ENCODE data around the gene CEACAM5.

DNA sequence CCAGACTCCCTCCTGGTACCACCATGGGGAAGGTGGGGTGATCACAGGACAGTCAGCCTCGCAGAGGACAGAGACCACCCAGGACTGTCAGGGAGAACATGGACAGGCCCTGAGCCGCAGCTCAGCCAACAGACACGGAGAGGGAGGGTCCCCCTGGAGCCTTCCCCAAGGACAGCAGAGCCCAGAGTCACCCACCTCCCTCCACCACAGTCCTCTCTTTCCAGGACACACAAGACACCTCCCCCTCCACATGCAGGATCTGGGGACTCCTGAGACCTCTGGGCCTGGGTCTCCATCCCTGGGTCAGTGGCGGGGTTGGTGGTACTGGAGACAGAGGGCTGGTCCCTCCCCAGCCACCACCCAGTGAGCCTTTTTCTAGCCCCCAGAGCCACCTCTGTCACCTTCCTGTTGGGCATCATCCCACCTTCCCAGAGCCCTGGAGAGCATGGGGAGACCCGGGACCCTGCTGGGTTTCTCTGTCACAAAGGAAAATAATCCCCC lies 505 bp upstream of the CEACAM5 start:
- no peak for TF ChIP-seq FOXA1 (IDR thresholded peaks at IDR 0.05)
- TF ChIP-seq, protein P1, sequence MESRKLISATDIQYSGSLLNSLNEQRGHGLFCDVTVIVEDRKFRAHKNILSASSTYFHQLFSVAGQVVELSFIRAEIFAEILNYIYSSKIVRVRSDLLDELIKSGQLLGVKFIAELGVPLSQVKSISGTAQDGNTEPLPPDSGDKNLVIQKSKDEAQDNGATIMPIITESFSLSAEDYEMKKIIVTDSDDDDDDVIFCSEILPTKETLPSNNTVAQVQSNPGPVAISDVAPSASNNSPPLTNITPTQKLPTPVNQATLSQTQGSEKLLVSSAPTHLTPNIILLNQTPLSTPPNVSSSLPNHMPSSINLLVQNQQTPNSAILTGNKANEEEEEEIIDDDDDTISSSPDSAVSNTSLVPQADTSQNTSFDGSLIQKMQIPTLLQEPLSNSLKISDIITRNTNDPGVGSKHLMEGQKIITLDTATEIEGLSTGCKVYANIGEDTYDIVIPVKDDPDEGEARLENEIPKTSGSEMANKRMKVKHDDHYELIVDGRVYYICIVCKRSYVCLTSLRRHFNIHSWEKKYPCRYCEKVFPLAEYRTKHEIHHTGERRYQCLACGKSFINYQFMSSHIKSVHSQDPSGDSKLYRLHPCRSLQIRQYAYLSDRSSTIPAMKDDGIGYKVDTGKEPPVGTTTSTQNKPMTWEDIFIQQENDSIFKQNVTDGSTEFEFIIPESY (IDR thresholded peaks at IDR 0.05), result no peak
- TF ChIP-seq, protein P2, sequence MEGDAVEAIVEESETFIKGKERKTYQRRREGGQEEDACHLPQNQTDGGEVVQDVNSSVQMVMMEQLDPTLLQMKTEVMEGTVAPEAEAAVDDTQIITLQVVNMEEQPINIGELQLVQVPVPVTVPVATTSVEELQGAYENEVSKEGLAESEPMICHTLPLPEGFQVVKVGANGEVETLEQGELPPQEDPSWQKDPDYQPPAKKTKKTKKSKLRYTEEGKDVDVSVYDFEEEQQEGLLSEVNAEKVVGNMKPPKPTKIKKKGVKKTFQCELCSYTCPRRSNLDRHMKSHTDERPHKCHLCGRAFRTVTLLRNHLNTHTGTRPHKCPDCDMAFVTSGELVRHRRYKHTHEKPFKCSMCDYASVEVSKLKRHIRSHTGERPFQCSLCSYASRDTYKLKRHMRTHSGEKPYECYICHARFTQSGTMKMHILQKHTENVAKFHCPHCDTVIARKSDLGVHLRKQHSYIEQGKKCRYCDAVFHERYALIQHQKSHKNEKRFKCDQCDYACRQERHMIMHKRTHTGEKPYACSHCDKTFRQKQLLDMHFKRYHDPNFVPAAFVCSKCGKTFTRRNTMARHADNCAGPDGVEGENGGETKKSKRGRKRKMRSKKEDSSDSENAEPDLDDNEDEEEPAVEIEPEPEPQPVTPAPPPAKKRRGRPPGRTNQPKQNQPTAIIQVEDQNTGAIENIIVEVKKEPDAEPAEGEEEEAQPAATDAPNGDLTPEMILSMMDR (IDR thresholded peaks at IDR 0.05; ENCODE audit: low read depth, low read length, missing input control), result no peak
- no peak for TF ChIP-seq GABPA (IDR thresholded peaks at IDR 0.05 in 1 of 2, conservative IDR thresholded peaks at IDR 0.05 in 1 of 2)
- TF ChIP-seq RAD21 (IDR thresholded peaks at IDR 0.05), result no peak
- no peak for TF ChIP-seq SP1 (IDR thresholded peaks at IDR 0.05)
- TF ChIP-seq, protein P3, sequence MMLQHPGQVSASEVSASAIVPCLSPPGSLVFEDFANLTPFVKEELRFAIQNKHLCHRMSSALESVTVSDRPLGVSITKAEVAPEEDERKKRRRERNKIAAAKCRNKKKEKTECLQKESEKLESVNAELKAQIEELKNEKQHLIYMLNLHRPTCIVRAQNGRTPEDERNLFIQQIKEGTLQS (IDR thresholded peaks at IDR 0.05), result no peak
- TF ChIP-seq, protein P4, sequence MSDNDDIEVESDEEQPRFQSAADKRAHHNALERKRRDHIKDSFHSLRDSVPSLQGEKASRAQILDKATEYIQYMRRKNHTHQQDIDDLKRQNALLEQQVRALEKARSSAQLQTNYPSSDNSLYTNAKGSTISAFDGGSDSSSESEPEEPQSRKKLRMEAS (IDR thresholded peaks at IDR 0.05), result no peak
- no peak for TF ChIP-seq REST (IDR thresholded peaks at IDR 0.05)
- no peak for TF ChIP-seq YY1 (IDR thresholded peaks at IDR 0.05)
- no peak for TF ChIP-seq JUND (IDR thresholded peaks at IDR 0.05)
- no peak for TF ChIP-seq TAF1 (conservative IDR thresholded peaks at IDR 0.05)
- no peak for TF ChIP-seq RXRA (IDR thresholded peaks at IDR 0.05)
